AG10803 (cell line): ENCODE measurements around the gene ADPRHL1.
"Not testable (repeated sequence)": the region's sequence is repeated elsewhere in the genome, so short reads cannot be mapped to it uniquely, and the experiment has no call there.

Experiments used
- DNase-seq: peaks from one replicate; pipeline ENCODE4 v3.0.0; 2010; ENCODE audit warnings: low read depth
- H3K4me3 ChIP-seq: 2 replicates; pipeline ENCODE4 v1.5.1; 2011; ENCODE audit warnings: mild to moderate bottlenecking, low read length, control low read depth
- CTCF ChIP-seq: conservative IDR thresholded peaks from 2 replicates; pipeline ENCODE4 v1.5.1; 2011; ENCODE audit warnings: mild to moderate bottlenecking, low read length, control low read depth, inconsistent platforms

ADPRHL1 gene

GRCh38 chr13:113477724-113478123, 24.4 kb upstream of the ADPRHL1 start:
- no peak for TF ChIP-seq CTCF
- no peak overlapping the region for H3K4me3 ChIP-seq
- no peak for DNase-seq

GRCh38 chr13:113476811-113477210, 23.5 kb upstream of the ADPRHL1 start:
- no peak overlapping the region for H3K4me3 ChIP-seq
- TF ChIP-seq CTCF: no peak
- no peak for DNase-seq

GRCh38 chr13:113475911-113476310, 22.6 kb upstream of the ADPRHL1 start:
- TF ChIP-seq CTCF: no peak
- no peak for DNase-seq
- no peak overlapping the region for H3K4me3 ChIP-seq

GRCh38 chr13:113475280-113475679, 22.0 kb upstream of the ADPRHL1 start:
- no peak for TF ChIP-seq CTCF
- H3K4me3 ChIP-seq: no peak overlapping the region
- no peak for DNase-seq

GRCh38 chr13:113474179-113474578, 20.9 kb upstream of the ADPRHL1 start:
- 0 out of 2 replicates have a peak, but pooled peaks have one; percentile 5 for TF ChIP-seq CTCF
- H3K4me3 ChIP-seq: no peak overlapping the region
- DNase-seq: peak; percentile 86

- TF ChIP-seq CTCF: no peak
- no peak overlapping the region for H3K4me3 ChIP-seq
- no peak for DNase-seq
These were observed 19.2 kb upstream of the ADPRHL1 start for GRCh38 chr13:113472355-113473025.

- no peak for TF ChIP-seq CTCF
- no peak overlapping the region for H3K4me3 ChIP-seq
- no peak for DNase-seq
These were observed 18.6 kb upstream of the ADPRHL1 start for GRCh38 chr13:113471844-113472243.

- not testable (repeated sequence) for DNase-seq, H3K4me3 ChIP-seq
These were observed 17.4 kb upstream of the ADPRHL1 start for GRCh38 chr13:113470635-113471163.
